Effector CD8-positive, alpha-beta T cell (primary cell): ENCODE measurements around the gene CELA1.
"Not testable (repeated sequence)": the region's sequence is repeated elsewhere in the genome, so short reads cannot be mapped to it uniquely, and the experiment has no call there.

Experiments used
- DNase-seq: peaks from one replicate; lab custom pipeline; 2025; lab: John Stamatoyannopoulos, UW

CELA1 gene

DNA sequence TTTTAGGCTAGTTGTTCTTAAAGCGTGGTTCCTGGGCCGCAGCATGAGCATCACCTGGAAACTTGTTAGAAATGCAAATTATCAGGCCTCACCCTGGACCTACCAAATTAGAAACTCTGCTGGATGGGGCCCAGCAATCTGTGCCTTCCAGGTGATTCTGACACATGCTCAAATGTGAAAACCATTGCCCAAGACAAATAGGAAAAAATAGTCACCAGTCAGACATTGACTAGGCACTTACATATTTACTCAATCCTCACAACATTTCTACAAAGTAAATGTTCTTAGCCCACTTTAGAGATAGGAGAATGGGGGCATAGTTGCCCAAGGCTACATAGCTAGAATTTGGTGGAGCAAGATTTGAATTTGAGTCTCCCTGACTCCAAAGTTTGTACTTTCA lies 3.3 kb downstream of the CELA1 start:
- no peak for DNase-seq

DNA sequence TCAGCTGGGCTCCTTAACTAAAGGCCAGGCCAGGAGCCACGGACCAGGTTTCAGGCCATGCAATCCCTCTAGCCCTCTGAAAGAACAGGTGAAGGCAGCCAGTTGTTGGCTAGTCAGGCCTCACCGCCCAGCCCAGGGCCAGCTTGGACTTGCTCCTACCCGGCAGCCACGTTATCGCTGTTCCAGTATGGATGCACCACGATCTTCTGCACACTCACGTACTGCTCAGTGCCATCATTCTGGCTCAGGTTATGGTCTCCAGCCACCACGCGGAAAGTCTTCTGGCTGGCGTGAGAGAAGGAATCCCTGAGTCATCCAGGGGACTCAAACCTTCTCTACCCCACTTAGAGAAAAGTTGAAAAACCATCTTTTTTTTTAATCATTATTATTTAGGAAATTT lies 4.1 kb downstream of the CELA1 start:
- DNase-seq: no peak

DNA sequence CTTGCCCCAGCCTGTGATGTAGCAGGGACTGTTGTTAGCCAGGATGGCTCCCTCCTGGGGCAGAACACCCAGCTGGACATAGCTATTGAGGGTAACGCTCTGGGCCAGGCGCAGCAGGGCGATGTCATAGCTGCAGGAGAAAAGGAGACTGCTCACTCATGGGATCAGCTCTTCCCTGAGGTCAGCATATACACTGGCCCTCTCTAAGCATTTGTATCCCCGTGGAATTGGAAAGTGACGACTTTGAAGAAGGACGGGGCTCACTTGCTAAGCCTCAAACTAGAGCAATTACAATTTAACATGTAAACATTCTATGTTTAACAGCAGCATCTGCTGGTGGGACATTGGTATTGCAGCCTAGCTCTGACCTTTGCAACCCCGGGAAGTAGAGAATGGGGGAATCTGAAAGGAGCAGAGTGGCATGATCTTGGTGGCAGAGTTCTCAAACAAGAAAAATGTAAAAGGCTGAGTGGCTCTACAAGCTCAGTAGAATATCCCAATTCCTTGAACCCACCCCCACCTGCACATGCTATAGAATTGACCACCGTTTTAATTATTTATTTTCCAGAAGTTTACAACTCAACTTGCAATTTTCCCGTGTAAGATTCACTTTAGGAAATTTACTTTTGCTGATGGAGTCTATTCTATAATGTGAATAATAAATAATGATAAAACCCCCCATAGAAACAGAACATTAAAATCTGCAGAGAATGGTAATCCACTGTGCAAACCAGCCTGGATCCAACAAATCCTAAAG lies 5.0 kb downstream of the CELA1 start:
- peak; percentile 53 for DNase-seq

DNA sequence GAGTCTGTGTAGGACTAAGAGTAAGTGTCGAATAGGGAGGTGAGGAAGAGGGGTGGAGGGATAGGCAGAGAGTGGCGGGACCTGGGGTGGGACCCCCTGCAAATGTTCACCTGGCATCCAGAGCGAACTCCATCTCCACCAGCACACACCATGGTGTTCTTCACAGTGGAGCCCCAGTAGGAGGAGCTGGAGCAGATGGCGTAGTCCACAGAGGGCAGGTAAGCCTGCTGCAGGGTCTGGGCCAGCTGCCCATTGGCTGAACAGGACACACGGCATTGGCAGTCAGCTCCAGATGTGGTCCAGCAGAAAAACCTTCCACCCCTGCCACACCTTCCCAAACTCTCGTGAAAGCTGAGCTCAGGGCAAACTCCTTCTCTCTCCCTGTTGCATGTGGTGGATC lies 6.7 kb downstream of the CELA1 start:
- DNase-seq: no peak

DNA sequence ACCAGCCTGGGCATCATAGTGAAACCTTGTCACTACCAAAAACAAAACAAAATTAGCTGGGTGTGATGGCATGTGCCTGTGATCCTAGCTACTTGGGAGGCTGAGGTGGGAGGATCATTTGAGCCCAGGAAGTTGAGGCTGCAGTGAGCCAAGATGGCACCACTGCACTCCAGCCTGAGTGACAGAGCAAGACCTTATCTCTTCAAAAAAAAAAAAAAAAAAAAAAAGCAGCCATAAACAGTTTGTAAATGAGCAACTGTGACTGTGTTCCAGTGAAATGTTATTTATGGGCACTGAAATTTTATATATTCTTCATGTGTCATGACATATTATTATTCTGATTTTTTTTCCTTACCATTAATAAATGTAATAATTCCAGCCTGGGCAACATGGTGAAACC lies 9.1 kb downstream of the CELA1 start:
- not testable (repeated sequence) for DNase-seq

DNA sequence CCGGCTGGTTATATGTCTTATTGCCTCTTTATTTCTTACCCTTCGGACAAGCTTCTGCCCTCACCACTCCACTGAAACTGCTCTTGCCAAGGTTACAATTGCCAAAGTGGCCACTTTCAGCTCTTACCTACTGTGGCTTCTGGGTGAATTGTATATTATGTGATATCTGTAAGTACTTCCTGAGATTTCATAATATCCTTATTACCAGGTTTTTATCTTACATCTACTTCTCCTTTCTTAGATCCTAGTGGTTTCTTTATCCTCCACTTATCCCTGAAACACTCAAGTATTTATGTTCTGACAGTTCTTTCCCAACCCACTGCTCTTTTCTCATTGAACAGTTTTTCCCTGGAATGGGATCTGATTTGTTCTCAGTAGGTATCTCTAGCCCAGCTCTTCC lies 10.5 kb downstream of the CELA1 start:
- no peak for DNase-seq

DNA sequence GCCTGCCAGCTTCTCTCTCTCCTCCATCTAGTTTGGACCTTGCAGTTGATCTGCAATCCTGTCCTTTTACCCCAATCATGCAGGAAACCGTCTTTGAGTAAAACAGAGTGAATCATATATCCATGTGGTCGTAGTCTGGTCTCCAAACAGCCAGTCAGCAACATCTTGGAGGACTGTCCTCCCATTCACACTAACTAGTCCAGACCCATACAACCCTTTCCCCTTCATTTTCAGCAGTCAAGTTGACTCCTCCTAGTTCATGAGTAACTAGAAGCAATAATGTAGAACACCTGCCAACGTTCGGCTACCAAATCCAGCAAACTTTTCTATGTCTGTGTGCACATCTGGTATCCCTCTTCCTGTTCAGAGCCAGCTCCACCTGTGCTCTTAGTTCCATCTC lies 11.7 kb downstream of the CELA1 start:
- no peak for DNase-seq

DNA sequence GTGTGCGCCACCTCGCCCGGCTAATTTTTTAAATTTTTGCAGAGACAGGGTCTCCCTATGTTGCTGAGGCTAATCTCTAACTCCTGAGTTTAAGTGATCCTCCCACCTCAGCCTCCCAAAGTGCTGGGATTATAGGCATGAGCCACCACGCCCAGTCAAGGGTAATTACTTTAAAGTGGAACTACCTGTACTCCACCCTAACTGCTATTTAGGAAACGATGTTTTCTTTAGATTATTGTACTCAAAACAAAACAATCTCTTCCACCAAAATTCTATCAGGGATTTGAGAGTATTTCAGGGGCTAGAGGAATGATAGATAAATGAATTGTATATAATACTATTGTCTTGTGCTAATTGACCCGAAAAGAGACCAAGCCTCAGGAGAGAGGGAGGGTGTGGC lies 12.9 kb downstream of the CELA1 start:
- no peak for DNase-seq

DNA sequence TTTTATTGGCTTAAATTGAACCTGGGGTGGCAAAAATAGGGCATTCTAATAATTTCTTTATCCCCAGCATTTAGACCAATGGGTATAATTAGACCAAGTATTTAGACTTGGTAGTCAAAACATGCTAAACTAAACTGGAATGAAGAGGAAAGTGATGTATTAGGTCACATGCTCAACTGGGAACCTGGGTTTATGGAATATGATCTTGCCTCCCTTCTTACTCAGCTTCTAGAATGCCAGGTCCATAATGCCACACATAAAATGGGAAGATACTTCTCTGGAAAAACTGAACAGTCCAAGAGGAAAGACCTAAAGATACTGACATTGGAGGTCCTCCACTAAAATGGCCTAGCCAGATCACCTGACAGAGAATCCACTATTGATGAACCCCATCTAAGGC lies 16.3 kb downstream of the CELA1 start:
- DNase-seq: no peak

DNA sequence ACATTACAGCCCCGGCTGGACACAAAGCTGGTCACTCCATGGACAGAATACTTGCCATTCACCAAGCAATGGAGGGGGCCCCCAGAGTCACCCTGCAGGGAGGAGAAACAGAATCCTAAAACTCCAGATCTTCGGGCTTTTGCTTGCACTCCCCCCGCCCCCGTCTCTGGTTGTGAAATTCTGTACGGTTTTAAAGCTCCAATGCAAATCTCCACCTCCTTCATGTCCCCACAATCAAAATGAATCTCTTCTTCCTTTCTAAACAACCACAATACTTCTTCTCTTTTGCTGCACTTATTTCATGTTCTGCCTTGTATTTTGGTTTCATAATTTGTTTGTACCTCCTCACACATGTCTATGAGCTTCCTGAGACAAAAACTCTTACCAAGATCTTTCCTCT lies 16.7 kb downstream of the CELA1 start:
- no peak for DNase-seq

DNA sequence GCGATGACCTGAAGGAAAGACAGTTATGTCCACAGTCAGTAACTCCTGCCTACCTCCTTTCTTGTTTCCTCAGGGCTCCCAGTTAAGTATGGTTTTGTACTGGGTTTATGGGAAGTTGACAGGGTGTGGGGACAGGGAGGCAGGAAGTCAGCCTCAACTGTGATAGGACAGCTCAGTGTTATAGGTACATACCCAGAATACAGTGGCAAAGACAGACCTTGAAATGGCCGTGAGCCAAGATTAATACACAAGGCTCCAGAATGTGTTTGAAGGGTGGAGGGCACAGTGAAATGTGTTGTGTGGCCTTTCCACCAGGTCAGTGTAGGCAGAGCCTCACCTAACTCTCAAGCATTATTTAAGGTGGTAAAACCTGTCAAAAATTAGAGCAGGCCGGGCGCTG lies 17.9 kb downstream of the CELA1 start:
- no peak for DNase-seq

DNA sequence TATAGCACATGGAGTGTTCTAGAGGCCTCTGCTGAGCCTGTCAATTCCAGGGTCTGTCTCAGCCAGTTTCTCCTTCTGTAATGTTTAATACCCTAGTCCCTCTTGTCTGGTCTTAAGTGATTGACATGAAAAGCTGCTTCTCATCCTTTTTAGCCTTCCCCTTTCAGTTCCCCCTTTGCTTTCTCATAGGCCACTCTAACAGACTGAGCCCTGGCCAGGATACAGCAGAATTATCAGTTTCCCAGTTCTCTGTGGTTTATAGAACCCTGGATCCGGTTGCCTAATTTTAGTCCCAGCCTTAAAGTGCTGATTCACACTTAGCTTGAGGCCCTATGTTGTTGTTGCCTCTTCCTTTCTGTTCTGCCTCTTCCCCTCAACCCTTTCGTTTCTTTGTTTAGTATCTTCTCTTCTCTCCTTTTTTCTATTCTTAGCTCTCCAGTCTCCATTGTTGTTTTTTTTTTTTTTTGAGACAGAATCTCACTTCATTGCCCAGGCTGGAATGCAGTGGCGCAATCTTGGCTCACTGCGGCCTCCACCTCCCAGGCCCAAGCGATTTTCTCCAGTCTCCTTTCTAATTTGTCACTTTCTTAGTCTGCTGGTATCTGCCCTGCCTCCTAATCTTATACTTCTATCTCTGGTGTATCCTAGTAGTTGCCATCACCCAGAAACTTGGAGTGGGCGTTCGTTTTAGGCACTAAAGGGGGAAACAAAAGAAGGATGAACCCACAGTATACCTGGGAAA lies 19.6 kb downstream of the CELA1 start:
- DNase-seq: no peak

DNA sequence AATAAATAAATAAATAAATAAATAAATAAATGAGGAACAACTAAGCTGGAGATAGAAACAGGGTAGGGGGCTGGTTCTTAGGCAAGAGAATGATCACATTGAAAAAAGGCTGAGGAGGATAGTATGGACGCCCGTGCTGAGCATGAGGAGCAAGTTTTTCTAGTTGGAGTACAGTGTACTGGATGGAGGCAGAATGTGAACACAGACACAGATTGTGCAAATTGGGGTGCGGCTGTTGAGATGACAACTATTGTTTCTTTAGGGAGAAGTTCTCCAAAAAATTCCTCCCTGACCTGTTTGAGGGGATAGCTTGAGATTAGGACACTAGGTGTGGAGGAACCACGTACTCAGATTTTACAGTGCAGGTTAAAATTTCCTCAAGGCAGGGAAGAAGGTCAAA lies 21.5 kb downstream of the CELA1 start:
- DNase-seq: no peak

DNA sequence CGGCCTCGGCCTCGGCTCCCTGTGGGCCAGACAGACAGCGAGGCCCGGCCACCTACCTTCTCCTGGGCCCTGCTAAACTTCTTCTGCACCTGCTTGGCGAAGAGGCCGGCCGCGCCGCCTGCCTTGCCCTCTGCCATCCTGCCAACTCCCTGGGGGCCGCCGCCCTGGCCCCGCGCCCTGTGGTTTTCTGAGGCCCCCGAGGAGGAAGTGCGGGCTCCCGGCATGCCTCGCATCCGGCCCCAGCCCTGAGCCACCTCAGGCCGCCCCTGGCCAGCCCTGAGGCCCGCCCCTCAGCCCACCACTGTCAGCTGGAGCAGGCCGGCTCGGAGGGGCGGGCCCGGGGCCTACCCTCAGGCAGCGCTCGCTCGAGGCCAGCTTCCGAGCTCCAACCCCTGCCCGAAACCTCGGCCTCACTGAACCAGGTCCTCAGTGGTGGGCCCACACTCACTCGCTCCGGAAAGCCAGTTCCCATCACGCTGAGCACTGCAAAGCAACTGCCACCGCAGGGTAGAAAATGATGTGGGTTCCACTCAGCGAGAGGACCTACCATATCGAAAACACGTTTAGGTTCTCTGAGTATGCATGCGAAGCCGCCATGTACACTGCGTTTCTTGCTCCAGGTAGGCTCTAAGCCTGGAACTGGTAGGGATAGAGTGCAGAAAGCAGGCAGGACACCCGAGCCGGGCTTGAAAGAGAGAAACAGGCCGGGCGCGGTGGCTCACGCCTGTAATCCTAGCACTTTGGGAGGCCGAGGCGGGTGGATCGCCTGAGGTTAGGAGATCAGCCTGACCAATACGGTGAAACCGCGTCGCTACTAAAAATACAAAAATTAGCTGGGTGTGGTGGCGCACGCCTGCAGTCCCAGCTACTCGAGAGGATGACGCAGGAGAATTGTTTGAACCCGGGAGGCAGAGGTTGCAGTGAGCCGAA lies 22.2 kb downstream of the CELA1 start, which contains the start of gene BIN2:
Gene BIN2, minus strand, starts transcription at position 209 of the 930 bp plus-strand sequence. Its CDS starts 72 bp downstream, at position 137.
- DNase-seq: peak; percentile 47

DNA sequence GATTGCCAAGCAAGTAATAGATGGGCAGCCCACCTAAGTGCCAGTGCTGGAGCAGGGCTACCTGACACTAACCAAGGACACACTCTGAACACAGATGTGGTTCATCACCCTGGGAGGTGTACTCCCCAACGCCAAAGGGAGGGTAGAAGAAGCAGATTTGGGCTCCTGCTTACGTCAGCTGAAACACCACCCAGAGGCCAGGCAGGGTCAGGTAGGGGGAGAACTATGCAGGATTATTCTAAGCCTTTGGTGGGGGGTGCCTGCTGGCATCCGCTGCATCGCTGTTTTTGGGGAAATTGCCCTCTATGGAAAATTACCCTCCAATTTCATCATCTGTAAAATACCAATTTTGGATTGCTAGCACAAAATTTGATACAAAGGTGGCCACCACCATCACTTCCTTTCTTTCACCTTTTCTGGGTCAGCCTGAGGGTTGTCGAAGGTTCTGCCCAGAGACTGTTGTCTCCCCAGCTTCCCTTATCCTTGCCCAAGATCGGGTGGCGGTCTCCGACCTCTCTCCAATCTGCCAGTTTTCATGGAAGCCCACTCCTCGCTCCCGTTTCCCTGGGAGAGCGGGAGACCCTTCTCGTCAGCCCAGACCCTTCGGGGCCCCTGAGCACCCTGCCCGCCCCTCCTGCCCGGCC lies 23.0 kb downstream of the CELA1 start:
- peak; percentile 26 for DNase-seq

DNA sequence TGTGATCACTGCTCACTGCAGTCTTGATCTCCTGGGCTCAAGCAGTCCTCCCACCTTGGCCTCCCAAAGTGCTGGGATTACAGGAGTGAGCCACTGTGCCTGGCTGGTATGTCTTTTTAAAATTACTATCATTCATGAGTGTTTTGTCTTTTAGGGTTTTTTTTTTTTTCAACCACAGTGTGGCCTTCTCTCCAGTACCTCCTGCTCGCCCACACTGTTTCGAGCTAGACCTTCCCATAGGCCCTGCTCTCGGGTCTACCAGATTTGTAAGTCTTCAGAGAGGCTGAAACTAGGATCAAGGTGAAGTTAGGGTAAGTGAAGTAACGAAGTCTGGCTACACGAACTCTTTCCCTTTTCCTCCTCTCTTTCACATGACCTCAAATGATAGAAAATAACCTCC lies 24.0 kb downstream of the CELA1 start:
- no peak for DNase-seq

DNA sequence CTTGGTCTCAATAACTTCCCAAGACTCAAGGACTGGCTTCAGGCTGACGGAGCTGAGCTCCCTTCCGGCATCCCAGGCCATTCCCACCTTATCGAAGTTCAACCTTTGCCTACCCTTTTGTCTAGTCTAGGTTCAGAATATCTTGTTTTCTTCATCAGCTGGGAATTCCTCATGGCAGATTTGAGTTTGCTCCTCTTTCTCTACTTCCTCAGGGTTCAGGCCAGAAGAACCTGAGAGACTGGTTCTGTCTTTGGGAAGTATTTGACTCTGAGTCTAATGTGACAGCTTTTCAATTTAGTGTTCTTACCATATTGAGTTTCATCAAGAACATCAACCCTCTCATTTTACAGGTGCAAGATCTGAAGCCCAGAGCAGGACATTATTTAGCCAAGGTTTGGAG lies 24.6 kb downstream of the CELA1 start:
- DNase-seq: no peak

DNA sequence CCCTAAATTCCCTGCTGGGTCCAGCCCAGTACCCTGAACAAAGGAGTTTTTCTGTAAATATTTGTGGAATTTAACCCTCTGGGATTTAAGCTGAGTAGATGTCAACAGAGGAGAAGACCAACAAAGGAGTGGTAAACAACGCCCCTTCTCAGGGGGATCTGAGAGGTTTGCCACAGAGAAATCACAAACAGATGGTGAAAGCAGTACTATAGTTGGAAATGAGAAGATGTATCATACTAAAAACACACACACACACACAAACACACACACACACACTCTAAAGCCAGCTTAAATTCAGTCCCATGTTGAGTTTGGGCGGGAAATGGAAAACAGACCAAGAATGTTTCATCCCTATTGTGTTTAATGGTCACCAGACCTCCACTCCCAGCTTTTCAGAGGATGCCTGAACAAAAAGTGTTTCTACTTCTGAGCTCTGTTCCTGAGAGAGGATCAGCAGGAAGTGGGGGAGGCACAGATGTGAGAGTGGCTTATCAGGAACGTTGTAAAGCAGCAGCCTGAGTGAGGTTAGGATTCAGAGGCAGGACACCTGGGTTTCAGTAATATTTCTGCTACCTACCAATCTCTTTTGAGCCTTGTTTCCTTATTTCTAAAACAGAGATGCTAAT lies 25.7 kb downstream of the CELA1 start:
- DNase-seq: no peak

DNA sequence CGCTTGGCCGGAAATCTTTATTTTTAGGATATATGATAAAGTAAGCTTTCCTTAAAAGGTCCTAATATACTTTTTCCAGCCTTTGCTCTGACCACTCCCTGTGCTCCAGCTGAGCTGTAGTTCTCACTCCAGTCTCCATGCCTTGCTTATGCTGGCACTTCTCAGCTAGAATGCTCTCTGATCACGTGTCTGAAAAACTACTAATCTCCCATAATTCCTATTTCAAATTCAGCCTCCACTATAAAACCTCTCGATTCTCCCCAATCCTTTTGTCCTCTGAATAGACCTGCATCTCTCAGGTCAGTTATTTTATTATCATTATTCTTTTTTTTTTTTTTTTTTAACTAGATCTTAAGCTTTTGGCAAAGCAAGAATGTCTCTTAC lies 26.2 kb downstream of the CELA1 start:
- DNase-seq: no peak

DNA sequence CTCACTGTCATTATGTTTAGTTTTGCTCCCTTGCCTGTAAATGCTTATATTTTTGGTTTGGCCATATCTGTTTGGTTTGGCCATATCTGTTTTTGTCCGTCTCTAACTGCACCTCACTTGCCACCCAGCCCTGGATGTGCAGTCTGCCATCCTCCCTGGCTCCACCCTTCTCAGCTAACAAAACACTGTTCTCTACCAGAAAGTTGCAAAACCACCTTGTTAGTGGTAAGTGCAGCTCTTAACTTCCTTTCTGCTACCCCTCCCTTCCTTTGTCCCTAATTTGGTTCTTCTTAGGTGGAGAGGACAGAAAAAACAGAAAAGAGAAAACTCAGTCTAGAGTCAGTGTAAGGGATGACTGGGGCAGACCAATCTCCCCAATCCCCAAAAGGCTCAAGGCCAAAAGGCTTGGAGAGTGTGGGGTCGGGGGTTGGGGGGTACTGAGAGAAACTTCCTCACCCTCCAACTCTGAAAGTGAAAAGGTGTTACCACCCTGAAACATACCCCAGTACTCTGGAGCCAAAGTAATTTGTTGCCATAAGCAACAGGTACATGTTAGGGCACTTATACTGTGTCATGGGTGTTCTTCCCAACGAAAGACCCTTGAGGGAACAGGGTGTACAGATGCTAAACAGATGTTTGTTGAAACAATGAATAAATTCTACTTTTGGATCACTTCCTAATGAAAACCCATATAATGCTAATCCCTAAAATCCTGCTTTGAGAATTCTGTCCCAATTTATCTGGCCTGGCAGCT lies 27.5 kb downstream of the CELA1 start:
- DNase-seq: no peak
